Fibroblast of pulmonary artery (primary cell): ENCODE data around the gene TTC34.
"Not testable (repeated sequence)": the region's sequence is repeated elsewhere in the genome, so short reads cannot be mapped to it uniquely, and the experiment has no call there.

Experiments
- DNase-seq: peaks from one replicate; pipeline ENCODE4 v3.0.0-alpha.2; 2010; ENCODE audit warnings: low read depth
- H3K4me3 ChIP-seq: replicated peaks from 2 replicates; pipeline ENCODE4 v1.5.1; 2011; ENCODE audit warnings: low read depth, mild to moderate bottlenecking, control low read depth, low read length, moderate library complexity
- TF ChIP-seq, protein P1 (sequence below): IDR thresholded peaks from 2 replicates; pipeline ENCODE4 v1.5.1; 2011; ENCODE audit warnings: mild to moderate bottlenecking, control low read depth, low read length, inconsistent platforms; ENCODE audit errors: missing control alignments

TTC34 gene

DNA sequence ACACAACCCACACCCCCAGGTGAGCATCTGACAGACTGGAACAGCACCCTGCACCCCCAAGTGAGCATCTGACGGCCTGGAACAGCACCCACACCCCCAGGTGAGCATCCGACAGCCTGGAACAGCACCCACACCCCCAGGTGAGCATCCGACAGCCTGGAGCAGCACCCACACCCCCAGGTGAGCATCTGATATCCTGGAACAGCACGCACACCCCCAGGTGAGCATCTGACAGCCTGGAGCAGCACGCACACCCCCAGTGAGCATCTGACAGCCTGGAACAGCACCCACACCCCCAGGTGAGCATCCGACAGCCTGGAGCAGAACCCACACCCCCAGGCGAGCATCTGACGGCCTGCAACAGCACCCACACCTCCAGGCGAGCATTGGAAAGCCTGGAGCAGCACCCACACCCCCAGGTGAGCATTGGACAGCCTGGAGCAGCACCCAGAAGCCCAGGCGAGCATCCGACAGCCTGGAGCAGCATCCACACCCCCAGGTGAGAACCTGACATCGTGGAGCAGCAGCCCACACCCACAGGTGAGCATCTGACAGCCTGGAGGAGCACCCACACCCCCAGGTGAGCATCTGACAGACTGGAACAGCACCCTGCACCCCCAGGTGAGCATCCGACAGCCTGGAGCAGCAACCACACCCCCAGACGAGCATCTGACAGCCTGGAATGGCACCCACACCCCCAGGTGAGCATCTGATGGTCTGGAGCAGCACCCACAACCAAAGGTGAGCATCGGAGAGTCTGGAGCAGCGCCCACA is 149.2 kb downstream of the TTC34 start:
- not testable (repeated sequence) for H3K4me3 ChIP-seq, DNase-seq

DNA sequence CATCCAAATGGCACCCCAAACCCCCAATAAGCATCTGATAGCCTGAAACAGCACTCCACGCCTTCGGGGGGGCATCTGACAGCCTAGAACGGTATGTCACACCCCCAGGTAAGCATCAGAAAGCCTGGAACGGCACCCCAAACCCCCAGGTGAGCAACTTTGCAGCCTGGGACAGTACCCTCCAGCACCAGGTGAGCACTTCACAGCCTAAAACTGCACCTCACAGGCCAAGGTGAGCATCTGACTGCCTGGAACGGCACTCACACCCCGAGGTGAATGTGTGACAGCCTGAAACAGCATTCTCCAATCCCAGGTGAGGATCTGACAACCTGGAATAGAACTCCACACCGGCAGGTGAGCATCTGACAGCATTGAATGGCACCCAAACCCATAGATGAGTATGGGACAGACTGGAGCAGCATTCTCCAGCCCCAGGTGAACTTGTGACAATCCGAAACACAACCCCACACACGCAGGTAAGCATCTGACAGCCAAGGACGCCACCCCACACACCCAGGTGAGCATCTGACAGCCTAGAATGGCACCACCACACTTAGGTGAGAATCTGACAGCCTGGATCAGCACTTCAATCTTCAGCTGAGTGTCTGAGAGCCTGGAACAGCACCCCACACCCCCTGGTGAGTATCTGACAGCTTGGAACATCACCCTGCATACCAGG is 150.4 kb downstream of the TTC34 start:
- TF ChIP-seq, protein P1, sequence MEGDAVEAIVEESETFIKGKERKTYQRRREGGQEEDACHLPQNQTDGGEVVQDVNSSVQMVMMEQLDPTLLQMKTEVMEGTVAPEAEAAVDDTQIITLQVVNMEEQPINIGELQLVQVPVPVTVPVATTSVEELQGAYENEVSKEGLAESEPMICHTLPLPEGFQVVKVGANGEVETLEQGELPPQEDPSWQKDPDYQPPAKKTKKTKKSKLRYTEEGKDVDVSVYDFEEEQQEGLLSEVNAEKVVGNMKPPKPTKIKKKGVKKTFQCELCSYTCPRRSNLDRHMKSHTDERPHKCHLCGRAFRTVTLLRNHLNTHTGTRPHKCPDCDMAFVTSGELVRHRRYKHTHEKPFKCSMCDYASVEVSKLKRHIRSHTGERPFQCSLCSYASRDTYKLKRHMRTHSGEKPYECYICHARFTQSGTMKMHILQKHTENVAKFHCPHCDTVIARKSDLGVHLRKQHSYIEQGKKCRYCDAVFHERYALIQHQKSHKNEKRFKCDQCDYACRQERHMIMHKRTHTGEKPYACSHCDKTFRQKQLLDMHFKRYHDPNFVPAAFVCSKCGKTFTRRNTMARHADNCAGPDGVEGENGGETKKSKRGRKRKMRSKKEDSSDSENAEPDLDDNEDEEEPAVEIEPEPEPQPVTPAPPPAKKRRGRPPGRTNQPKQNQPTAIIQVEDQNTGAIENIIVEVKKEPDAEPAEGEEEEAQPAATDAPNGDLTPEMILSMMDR: no peak
- DNase-seq: no peak
- H3K4me3 ChIP-seq: no peak overlapping the region

DNA sequence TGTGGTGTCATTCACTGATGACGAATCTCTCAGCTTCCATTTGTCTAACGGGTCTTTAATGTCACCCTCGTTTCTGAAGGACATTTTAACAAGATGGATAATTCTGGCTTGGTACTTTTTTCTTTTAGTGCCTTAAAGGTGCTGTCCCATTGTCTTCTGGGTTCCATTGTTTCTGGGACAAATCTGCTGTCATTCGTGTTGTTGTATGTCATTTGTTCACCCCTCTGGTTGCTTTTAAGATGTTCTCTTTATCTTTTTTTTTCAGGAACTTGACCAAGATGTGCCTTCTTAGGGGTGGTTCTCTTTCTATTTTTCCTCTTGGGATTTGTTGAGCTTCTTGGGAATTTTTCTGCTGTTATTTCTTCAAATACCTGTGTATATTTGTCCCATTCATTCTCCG is 154.7 kb downstream of the TTC34 start:
- TF ChIP-seq, protein P1: no peak
- no peak overlapping the region for H3K4me3 ChIP-seq
- DNase-seq: no peak

DNA sequence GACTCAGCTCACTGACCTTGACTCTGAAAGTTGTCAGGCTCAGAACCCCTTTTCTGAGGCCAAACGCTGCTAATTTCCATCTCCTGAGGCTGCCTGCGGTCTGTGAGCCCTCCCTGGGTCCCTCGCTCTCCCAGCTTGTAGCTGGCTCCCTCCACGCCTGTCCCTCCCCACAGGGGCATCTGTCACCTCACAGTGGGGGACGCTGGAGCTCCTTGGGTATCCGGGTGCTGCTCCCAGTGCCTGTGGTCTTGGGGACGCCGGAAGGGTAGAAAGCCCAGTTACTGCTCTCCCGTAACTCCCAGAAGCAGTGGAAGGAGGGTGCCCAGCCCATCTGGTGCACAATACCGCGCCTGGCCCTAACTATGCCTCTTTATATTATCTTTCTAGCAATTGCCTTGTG is 155.7 kb downstream of the TTC34 start:
- DNase-seq: no peak
- TF ChIP-seq, protein P1: no peak
- H3K4me3 ChIP-seq: no peak overlapping the region

DNA sequence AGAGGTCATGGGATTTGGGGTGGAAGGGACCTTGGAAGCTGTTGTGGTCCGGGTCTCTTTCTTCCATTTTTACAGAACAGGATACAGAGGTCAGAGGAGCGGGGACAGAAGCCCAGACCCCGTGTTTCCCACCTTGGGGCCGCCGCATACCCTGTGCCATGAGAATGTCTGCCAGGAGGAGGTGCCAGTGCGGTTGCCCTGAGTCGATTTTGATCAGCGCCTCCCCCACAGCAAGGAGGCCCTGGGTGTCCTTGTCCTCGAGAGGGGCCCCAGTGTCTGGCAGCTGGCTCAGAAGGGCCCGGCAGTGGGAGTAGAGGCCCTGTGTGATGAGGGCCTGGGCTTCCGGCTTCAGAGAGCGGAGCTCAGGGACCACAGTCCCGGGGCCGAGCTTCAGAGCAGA is 156.3 kb downstream of the TTC34 start:
- no peak for DNase-seq
- TF ChIP-seq, protein P1: no peak
- H3K4me3 ChIP-seq: no peak overlapping the region

DNA sequence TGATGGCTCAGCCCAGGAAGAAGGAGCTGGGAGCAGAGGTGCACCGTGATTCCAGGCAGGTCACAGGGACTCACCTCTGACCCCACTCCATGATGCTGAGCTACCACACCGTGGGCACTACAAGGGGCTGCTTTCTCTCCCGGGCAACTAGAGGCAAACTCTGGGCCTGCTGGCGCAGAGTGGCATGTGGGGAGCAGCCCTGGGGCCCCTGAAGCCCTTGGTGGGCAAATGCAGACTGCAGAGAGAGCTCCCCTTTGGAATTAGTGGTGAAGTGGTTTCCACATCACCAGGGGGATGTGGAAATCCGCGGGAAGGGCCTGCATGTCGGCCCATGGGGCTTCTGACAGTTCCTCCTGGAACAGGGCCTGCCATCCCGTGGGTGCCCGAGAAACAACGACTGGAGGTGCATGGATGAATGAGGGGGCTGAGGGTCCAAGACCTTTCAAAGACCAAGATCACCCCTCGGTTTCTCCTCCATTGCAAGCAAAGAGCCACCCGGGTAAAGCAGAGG is 156.8 kb downstream of the TTC34 start:
- no peak overlapping the region for H3K4me3 ChIP-seq
- TF ChIP-seq, protein P1: no peak
- DNase-seq: no peak

DNA sequence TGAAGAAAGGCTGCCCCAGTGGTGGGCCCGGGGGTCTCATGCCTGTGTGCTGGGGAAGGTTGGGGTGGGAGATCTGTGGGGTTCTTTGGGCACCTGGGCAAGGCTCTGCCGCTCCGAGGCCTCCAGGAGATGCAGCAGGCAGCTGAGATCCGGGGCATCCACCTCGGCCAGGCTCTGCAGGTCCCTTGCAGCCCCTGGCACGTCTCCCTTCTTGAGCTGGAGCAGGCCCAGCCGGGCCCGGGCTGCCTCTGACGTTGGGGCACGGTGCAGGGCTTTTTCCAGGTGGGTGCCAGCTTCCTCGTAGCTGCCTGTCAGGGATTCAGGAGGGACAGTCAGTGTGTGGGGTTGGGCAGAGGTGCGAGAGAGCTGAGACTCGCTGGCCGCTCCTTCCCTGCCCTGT is 157.3 kb downstream of the TTC34 start:
- TF ChIP-seq, protein P1: no peak
- no peak for DNase-seq
- H3K4me3 ChIP-seq: no peak overlapping the region
